Left lung (tissue), 10 donors: Measurements from ENCODE around the gene CCDC158. TPM values are rescaled to one million over a fixed set of nuclear protein-coding genes. Genes with fewer than 3 reads are reported as not detected.
A peak's percentile ranks its signal among the peaks of the same experiment; 100 is the strongest.

Experiments
- ATAC-seq: fragments of 200-7000 bp; cut with Tn5 transposase; one replicate; pipeline ENCODE4 v1.9.1; 2020; ENCODE audit warnings: moderate library complexity
- DNase-seq, 4 donors: peaks; one replicate each; pipeline ENCODE4 v3.0.0-alpha.2; 2013 to 2020
- H3K27ac ChIP-seq, 2 donors: fragments of 200-600 bp; sonication (generic) in 1 of 2; one replicate each; pipeline versions ENCODE4 v1.5.0 to v1.8.0; 2020 to 2021
- H3K27me3 ChIP-seq, 2 donors: fragments of 200-600 bp; sonication (generic) in 1 of 2; one replicate each; pipeline versions ENCODE4 v1.5.0 to v1.8.0; 2020 to 2021
- H3K36me3 ChIP-seq, 2 donors: fragments of 200-600 bp; sonication (generic) in 1 of 2; one replicate each; pipeline versions ENCODE4 v1.5.0 to v1.8.0; 2020 to 2021
- H3K4me1 ChIP-seq, 2 donors: fragments of 200-600 bp; one replicate each; pipeline ENCODE4 v1.8.0; 2021
- H3K4me3 ChIP-seq, 2 donors: fragments of 200-600 bp; sonication (generic) in 1 of 2; one replicate each; pipeline versions ENCODE4 v1.5.0 to v1.8.0; 2020 to 2021; ENCODE audit warnings: mild to moderate bottlenecking in 1 of 2
- H3K9me3 ChIP-seq, 2 donors: fragments of 200-600 bp; sonication (generic) in 1 of 2; one replicate each; pipeline versions ENCODE4 v1.5.0 to v1.8.0; 2020 to 2021
- CTCF ChIP-seq, 2 donors: fragments of 200-600 bp; sonication (generic) in 1 of 2; IDR thresholded peaks; one replicate each; pipeline versions ENCODE4 v1.5.0 to v1.8.0; 2021; ENCODE audit warnings: antibody characterized with exemption in 2 of 2
- intact Hi-C, 2 donors: fragments of 100-400 bp; cut with DNase I; formaldehyde crosslinking; loops; one replicate each; pipeline versions ENCODE4 v1.11.2 to v1.14.2; 2022
- polyA plus RNA-seq, 6 donors: library from polyadenylated mRNA; unstranded; fragments of 120-200 nt; gene quantifications; one replicate each; pipeline ENCODE4 v1.2.1, GENCODE V29; 2013; ENCODE audit not compliant: insufficient read length in 6 of 6
- total RNA-seq, 2 donors: library from RNA; stranded (reverse); fragmentation: NEBNext Ultra II Directional; extraction: Animal tissue kit (Norgen Biotek cat#: 25700); gene quantifications; one replicate each; pipeline ENCODE4 v1.2.1, GENCODE V29; 2021
- donor health status: DM: no; HTN: yes; CAD: no.
- donor health status: DM: no; HTN: no; CAD: no.

The CCDC158 gene
- total and polyA plus RNA-seq, 8 donors, result 0.47 to 1.6 (median 0.84) TPM

- Histone ChIP-seq H3K9me3 (no peaks in the 10 kb centered on the region), H3K27me3 (no peaks in the 10 kb centered on the region), H3K4me1 (peaks cover 10 to 70% of the 10 kb centered on the region in 2 donors), H3K27ac (peak overlapping the region in 1 of 2 donors; percentile 84), H3K36me3 (peaks cover 0 to 10% of the 10 kb centered on the region in 2 donors), H3K4me3 (peak overlapping the region; percentile 67 to 73)
- DNase-seq (no peak), ATAC-seq (no peak)
- intact Hi-C loops, result no loop called here
- TF ChIP-seq CTCF (IDR thresholded peaks at IDR 0.05), result no peak
Measured at GRCh38 chr4:76305033-76305687, 115.8 kb downstream of the CCDC158 start.

- DNase-seq, result no peak
- ATAC-seq, result no peak
- no peaks in the 10 kb centered on the region for H3K9me3 ChIP-seq
- no peaks in the 10 kb centered on the region for H3K36me3 ChIP-seq
- peaks cover 10 to 61% of the 10 kb centered on the region in 2 donors for H3K4me1 ChIP-seq
- intact Hi-C loops, result no loop called here
- H3K4me3 ChIP-seq, result no peak overlapping the region
- H3K27ac ChIP-seq, result peak overlapping the region in 1 of 2 donors; percentile 28
- TF ChIP-seq CTCF (IDR thresholded peaks at IDR 0.05), result no peak
- no peaks in the 10 kb centered on the region for H3K27me3 ChIP-seq
Measured at GRCh38 chr4:76302826-76303438, 118.0 kb downstream of the CCDC158 start.

GRCh38 chr4:76301775-76302162 lies 119.2 kb downstream of the CCDC158 start:
- Histone ChIP-seq H3K27me3 (no peaks in the 10 kb centered on the region), H3K27ac (peak overlapping the region; percentile 36 to 65), H3K36me3 (no peaks in the 10 kb centered on the region), H3K4me3 (no peak overlapping the region), H3K9me3 (peaks cover 0 to 5% of the 10 kb centered on the region in 2 donors), H3K4me1 (peaks cover 5 to 55% of the 10 kb centered on the region in 2 donors)
- no peak for TF ChIP-seq CTCF (IDR thresholded peaks at IDR 0.05)
- no peak for DNase-seq
- no peak for ATAC-seq
- intact Hi-C loops, result no loop called here

- Histone ChIP-seq H3K4me1 (peaks cover 5 to 60% of the 10 kb centered on the region in 2 donors), H3K9me3 (peaks cover 0 to 5% of the 10 kb centered on the region in 2 donors), H3K4me3 (no peak overlapping the region), H3K27me3 (no peaks in the 10 kb centered on the region), H3K27ac (peak overlapping the region; percentile 36 to 65), H3K36me3 (no peaks in the 10 kb centered on the region)
- intact Hi-C loops, result no loop called here
- ATAC-seq (peak; percentile 55), DNase-seq (no peak)
- no peak for TF ChIP-seq CTCF (IDR thresholded peaks at IDR 0.05)
Measured at GRCh38 chr4:76301068-76301774, 119.7 kb downstream of the CCDC158 start.

- intact Hi-C loops, result no loop called here
- Histone ChIP-seq H3K36me3 (no peaks in the 10 kb centered on the region), H3K4me3 (no peak overlapping the region), H3K4me1 (peaks cover 5 to 55% of the 10 kb centered on the region in 2 donors), H3K27me3 (no peaks in the 10 kb centered on the region), H3K9me3 (peaks cover 0 to 5% of the 10 kb centered on the region in 2 donors), H3K27ac (peak overlapping the region in 1 of 2 donors; percentile 14)
- TF ChIP-seq CTCF (IDR thresholded peaks at IDR 0.05), result no peak
- DNase-seq, result peak in 1 of 4 donors; percentile 84
- peak; percentile 17 for ATAC-seq
Measured at GRCh38 chr4:76300012-76300411, 120.9 kb downstream of the CCDC158 start.
